HG03280 (cell line): ENCODE measurements around the gene PLPPR3.

ENCODE experiments used
- ATAC-seq: cut with Tn5 transposase; IDR thresholded peaks from one replicate; pipeline ENCODE4 v1.9.1; 2021; ENCODE audit warnings: mild to moderate bottlenecking, moderate library complexity; ENCODE audit not compliant: unreplicated experiment

Gene PLPPR3, protein sequence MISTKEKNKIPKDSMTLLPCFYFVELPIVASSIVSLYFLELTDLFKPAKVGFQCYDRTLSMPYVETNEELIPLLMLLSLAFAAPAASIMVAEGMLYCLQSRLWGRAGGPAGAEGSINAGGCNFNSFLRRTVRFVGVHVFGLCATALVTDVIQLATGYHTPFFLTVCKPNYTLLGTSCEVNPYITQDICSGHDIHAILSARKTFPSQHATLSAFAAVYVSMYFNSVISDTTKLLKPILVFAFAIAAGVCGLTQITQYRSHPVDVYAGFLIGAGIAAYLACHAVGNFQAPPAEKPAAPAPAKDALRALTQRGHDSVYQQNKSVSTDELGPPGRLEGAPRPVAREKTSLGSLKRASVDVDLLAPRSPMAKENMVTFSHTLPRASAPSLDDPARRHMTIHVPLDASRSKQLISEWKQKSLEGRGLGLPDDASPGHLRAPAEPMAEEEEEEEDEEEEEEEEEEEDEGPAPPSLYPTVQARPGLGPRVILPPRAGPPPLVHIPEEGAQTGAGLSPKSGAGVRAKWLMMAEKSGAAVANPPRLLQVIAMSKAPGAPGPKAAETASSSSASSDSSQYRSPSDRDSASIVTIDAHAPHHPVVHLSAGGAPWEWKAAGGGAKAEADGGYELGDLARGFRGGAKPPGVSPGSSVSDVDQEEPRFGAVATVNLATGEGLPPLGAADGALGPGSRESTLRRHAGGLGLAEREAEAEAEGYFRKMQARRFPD

DNA sequence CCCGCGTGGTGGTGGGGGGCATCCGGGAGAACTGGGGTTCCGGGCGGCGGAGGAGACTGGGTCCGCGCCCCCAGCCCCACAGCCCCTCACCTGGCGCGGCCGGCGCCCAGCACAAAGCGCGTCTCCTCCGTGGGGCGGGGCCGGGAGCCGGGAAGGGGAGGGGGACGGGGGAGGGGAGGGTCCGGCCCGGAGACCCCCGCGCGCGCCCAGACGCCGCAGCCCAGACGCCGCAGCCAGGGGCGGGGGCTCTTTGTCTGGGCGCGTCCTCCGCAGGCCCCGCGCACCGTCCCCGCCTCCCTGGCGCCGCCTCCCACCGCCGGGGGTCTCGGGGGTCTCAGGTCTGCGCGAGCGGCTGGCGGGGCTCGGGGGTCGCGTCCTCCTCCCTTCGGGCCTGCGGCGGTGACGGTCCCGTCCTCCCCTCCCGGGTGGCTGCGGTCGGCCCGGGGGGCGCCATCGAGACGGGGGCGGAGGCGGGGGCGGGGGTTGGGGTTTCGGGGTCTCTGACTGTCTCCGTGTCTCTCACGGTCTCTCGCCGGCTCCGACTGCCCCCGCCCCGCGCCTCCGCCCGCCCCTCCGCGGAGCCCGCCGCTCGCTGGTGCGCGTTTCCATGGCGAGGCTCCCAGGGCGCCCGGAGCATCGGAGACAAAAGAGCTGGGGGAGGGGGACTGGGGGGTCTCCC is at the start of gene PLPPR3:
TSS of gene PLPPR3 (minus strand) at position 131 of the 679 bp plus-strand sequence. CDS start 396 bp downstream, outside the sequence.
- no peak for ATAC-seq

DNA sequence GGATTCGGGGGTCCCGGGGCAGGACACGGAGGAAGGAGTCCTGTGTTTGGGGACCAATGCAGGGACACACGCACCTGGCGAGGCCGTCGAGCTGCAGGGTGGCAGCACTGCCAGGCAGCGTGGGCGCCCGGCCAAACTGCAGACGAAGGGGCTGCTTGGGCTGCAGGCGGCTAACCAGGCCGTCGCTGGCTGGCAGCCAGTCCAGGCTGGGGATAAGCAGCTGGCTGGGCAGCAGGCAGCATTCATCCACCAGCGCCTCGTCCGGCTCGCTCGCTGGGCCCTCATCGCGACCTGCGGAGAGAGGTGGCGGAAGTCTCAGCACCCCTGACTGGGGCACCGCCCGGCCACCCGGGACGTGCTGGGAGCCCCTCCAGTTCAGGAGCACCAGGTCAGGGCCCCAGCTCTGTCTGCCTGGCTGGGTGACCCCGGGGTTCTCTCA is 49.2 kb upstream of the PLPPR3 start:
- ATAC-seq, result no peak

DNA sequence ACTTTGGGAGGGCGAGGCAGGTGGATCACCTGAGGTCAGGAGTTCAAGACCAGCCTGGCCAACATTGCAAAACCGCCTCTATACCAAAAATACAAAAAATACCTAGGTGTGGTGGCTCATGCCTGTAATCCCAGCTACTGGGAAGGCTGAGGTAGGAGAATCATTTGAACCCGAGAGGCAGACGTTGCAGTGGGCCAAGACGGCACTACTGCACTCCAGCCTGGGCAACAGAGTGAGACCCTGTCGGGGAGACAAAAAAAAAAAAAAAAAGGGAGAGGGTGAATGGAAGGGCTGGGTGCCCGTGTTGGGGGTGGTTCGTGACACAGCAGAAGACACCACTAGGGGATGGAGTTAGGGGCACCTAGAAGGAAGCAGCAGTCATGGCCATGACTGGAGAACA is 48.6 kb upstream of the PLPPR3 start:
- no peak for ATAC-seq

DNA sequence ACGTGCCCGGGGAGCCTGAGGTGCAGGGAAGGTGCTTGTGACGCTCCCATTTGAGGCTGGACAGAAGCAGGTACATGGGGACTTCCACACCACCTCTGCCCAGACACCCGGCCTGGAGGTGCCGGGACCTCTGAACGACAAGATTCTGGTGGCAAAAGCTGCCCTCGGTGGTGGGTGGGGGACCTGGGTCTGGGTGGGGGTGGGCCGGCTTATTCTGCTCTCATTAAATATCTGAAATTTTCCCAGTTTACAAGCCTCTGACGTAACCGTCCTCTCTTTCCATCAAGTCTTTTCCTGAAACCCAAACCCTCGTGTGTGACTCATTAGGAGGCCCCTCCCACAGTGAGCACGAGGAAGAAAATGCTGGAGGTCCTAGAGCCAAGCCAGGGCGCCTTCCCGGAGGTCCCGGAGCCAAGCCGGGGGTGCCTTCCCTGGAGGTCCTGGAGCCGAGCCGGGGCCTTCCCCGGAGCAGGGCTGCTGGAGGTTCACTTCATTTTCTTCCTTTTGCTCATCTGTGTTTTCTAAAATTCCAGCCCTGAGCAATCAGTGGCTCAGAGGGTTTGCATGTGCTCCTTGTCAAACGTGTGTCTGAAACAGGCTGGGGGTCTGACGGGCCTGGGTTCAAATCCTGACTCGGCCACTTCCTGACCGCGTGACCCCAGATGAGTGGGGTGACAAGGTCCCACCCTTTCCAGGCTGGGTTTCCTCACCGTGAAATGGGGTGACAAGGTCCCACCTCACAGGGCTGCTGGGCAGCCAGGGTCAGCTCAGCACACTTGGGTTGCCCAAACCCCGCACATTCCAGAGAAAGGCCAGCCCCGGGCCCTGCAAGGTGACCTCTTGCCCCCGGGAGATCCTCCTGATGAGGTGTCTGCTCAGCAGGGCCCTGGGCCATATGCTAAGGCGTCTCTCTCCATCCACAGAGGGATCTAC is 47.8 kb upstream of the PLPPR3 start:
- no peak for ATAC-seq

DNA sequence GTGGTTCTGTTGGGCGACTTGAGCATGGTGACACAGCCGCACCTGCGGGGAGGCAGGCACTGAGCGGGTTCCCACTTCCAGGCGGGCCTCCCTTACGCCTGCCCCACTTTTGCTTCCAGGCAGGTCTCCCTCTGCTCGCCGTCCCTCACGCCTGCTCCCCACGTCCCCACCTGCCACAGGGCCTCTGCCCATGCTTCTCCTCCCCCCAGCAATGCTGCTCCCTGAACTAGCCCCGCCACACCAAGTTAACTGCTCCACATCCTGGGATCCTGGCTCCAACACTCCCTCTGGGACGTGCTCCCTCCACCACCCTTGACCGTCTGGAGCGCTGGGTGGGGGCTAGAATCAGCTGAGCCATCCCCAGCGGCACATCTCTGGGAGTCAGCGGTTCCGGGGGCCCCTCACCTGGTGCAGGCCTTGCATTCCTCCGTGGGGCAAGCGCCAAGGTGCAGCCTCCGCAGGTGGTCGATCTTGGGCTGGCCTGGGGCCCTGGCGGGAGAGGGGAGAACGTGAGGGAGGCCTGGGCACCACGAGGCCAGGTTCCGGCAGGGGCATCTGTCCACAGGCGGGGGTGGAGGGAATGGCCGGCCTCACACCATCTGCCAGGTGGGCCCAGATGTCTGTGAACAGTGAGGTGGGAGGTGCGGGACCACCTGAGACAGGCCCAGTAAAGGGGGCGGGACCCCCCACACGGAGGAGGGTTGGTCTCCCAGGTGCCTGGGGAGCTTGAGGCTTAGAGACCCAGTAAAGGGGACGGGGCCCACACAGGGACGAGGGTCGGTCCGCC is 46.9 kb upstream of the PLPPR3 start:
- ATAC-seq, result no peak

DNA sequence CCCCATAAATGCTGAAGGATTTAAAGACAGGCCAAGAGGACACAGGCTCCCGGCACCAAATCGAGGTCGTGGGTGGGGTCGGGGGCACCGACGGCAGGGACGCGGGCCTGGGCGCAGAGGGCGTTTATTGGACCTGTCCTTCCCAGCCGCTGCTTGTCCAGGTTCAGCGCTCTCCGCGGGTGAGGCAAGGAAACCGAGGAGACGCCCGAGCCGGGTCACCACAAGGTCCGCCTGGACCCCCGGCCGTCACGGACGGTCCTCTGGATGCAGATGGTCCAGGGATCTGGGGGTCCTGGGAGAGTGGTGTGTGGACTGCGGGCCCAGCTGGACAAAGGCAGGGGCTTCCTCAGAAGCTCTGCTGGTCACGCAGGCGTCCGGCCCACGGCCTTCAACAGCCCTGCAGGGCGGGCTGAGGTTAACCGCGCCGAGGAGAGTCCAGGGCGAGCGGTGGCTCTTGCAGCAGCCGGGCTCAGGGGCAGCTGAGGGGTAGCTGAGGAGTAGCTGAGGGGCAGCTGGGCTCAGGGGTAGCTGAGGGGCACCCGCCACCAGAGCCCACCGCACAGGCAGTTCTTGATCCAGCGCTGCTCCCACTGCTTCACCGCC is 46.2 kb upstream of the PLPPR3 start:
- ATAC-seq, result no peak

DNA sequence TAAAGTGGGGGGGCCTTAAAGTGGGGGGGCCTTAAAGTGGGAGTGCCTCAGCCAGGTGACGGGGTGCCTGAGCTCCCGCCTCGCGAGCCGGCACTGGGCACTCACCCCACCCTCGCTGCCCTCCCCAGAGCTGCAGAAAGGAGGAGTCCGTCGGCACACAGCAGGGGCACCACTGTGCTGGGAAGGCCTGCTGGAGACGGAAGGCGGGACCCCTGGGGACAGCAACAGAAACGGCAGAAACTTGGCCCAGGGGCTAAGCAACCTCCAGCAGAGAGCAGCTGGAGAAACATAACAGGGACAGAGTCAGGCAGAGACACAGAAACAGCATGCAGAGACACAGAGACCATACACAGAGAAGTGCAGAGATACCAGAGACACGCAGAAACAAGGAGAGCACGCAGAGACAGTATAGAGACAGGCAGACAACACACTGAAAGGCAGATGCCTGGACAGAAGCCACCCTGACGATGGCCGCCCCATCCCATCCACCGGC is 45.6 kb upstream of the PLPPR3 start:
- ATAC-seq, result no peak

DNA sequence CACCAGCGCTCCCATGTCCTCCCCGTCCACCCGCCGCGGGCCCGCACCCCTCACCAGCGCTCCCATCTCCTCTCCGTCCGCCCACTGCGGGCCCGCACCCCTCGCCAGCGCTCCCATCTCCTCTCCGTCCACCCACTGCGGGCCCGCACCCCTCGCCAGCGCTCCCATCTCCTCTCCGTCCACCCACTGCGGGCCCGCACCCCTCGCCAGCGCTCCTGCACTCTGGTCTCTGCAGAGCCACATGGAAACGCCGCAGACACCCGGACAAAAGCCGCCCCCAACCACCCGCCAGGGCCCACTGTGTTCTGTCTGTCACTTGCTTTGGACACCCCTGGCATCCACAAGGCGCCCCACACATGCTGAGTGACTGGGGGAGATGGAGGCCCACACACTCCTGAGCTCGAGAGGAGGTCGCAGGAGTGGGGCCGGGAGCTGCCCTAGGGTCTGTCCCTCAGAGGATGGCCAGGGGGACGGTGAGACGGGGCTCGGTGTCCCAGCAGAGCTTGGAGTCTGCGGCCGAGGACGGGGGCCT is 45.1 kb upstream of the PLPPR3 start:
- no peak for ATAC-seq

DNA sequence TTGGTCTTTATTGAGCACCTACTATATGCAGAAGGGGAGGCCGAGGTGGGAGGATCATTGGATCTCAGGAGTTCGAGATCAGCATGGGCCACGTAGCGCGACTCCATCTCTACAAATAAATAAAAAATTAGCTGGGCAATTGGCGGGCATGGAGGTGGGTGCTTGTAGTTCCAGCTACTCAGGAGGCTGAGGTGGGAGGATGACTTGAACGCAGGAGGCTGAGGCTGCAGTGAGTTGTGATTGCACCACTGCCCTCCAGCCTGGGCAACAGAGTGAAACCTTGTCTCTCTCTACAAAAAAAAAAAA is 41.5 kb upstream of the PLPPR3 start:
- ATAC-seq, result no peak

DNA sequence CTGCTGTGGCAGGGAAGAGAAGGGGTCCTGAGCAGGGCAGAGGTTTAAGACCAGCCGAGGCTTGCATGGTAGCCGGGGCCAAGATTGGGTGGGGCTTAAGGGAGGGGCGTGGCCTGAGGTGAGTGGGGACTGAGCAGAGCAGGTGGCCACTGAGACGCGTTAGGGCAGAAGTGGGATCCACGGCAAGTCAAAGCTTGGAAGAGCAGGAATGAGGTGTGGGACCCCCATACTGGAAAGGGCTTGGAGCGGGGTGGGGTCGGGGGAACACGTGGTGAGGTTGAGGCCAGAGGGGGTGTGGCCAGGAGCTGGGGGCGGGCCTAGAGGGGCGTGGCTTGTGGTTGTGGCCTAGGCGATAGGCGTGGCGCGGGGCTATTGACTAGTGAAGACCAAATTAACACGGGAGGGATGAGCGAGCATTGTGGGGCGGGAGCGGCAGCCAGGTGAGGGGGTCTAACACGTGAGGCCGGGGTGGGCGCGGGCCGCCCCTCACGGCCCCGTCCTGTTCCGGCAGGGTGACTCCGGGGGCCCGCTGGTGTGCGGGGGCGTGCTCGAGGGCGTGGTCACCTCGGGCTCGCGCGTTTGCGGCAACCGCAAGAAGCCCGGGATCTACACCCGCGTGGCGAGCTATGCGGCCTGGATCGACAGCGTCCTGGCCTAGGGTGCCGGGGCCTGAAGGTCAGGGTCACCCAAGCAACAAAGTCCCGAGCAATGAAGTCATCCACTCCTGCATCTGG is 41.0 kb upstream of the PLPPR3 start:
- ATAC-seq, result no peak

DNA sequence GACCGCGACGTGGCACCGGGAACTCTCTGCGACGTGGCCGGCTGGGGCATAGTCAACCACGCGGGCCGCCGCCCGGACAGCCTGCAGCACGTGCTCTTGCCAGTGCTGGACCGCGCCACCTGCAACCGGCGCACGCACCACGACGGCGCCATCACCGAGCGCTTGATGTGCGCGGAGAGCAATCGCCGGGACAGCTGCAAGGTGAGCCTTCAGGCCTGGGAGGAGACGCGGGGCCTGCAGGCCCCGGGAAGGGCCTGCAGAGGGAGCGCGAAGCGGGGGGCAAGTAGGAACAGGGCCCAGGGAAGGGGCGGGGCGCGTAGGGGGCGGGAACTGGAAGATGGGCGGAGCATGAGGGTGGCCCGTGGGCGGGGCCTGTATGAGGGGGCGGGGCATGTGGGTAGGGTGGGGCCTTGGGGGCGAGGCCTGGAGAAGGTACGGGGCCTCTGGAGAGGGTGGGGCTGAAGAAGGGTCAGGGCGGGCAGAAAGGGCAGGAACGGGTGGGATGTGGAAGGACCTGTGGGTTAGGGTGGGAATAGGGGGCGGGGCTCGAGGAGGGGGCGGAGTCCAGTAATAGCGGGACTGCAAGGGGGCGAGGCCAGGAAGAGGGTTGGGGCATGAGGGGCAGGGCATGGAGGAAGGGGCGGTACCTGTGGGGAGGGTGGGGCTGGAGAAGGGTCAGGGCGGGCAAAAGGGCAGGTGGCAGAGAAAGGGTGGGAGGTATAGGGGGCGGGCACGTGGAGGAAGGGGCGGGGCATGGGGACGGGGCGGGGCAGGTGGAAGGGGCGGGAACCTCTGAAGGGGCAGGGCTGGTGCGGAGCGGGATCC is 40.2 kb upstream of the PLPPR3 start:
- no peak for ATAC-seq

DNA sequence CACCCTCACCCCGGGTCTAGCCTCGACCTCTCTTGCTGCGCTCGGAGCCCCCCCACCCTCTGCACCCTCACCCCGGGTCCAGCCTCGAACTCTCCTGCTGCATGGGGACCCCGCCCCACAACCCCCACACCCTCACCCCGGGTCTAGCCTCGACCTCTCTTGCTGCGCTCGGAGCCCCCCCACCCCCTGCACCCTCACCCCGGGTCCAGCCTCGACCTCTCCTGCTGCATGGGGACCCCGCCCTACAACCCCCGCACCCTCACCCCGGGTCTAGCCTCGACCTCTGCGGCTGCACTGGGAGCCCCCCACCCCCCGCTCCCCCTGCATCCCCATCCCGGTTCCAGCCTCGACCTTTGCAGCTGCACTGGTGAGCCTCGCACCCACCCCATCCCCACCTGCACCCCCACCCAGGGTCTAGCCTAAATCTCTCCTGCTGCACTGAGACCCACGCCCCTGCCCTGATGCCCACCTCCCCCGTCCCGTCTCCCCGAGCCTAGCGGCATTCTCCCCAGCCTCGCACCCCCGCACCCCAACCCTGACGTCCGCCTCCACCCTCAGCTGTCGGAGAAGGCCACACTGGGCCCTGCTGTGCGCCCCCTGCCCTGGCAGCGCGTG is 39.5 kb upstream of the PLPPR3 start:
- ATAC-seq, result no peak

DNA sequence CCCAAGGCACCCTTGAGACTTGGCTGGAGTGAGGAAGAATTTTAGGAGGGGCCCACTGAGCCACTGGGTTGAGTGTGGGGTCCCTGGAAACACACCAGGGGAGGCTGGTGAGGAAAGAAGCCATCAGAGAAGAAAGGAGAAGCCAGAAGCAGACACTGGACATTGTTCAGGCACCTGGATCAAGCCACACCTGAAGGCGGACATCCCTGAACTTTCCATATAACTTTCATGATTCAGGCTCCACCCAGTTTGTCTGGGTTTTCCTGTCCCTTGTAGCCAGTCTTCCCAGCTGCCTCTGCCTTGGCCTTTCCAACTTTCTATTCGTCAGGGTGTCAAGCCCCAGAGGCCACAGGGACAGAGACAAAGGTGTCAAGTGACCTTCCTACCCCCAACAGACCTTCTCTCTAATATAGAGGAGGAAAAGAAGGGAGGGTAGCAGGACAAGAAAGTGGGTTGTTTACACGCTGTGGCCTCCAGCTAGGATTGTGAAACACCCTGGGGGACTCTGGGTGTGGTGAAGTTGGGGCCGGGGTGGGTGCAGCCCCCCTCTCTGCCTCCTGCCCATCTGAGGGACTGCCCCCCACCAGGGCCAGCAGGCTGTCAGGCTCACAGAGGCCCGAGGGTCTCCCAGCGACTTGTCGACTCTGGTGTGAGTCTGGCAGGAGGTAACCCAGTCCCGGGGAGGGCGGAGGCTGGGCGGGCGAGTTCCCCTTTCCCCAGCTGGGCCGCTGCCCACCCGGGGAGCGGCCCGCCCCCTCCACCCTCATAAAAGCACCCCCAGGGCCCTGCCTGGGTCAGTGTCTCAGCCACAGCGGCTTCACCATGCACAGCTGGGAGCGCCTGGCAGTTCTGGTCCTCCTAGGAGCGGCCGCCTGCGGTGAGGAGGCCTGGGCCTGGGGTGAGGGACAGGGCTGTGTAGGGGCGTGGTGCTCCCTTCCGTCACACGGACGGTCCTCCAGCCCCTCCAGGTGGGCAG is 37.4 kb upstream of the PLPPR3 start, which contains the start of gene CFD:
TSS of gene CFD (plus strand) at position 797 of the 976 bp plus-strand sequence. CDS start at position 823, 26 bp downstream.
- no peak for ATAC-seq

DNA sequence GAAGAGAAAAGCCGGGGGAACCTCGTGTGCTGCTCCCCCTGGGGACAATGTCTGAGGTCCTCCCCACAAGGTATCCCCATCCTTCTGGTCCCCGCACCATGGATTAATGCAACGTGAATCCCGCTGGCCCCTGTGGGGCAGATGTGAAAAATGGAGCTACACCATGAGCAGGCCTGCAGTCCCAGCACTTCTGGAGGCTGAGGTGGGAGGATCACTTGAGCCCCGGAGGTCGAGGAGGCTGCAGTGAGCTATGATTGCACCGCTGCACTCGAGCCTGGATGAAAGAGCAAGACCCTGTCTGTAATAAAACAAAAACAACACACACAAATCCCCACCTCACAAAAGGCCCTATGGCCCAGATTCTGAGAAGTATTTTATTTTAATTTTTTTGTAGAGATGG is 36.5 kb upstream of the PLPPR3 start:
- no peak for ATAC-seq

DNA sequence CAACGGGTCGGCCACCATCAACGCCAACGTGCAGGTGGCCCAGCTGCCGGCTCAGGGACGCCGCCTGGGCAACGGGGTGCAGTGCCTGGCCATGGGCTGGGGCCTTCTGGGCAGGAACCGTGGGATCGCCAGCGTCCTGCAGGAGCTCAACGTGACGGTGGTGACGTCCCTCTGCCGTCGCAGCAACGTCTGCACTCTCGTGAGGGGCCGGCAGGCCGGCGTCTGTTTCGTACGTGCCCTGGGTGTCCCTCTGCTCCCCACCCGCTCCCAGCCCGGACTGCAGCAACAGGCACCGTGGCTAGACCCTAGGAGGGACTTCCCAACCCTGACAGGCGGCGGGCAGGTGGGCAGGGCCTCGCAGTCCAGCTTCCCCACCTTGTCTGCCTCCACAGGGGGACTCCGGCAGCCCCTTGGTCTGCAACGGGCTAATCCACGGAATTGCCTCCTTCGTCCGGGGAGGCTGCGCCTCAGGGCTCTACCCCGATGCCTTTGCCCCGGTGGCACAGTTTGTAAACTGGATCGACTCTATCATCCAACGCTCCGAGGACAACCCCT is 33.9 kb upstream of the PLPPR3 start:
- no peak for ATAC-seq

DNA sequence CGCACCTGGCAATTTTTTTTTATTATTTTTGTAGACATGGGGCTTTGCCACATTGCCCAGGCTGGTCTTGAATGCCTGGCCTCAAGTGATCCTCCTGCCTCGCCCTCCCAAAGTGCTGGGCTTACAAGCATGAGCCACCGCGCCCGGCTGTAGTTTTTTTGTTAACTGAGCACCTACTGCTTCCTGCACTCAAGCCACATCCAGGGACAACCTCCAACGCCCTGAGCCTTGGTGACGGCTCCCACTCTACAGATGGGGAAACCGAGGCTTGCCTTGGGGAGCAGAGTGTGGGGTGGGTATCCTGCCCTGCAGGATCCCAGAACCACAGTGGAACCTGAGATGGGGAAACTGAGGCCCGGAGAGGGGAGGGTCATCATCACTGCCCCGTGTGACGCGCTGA is 33.4 kb upstream of the PLPPR3 start:
- no peak for ATAC-seq
